ENCODE data around the gene KIF4B.

The KIF4B gene

GRCh38 chr5:155021842-155022241, 8.3 kb downstream of the KIF4B start:
- Histone ChIP-seq H3K4me1 (ENCODE audit: low read depth, poor library complexity, severe bottlenecking) (no peaks in the 10 kb centered on the region), H3K27me3 (ENCODE audit: insufficient read depth, low read depth) (no peaks in the 10 kb centered on the region), H3K9ac (no peak overlapping the region), H3K4me3 (IDR thresholded peaks at IDR 0.05; ENCODE audit: insufficient read depth, low read depth, low read length) (no peak overlapping the region), H3K79me2 (ENCODE audit: insufficient read depth, low read depth) (no peaks in the 10 kb centered on the region), H2AFZ (ENCODE audit: low read depth) (no peak overlapping the region), H3K36me3 (ENCODE audit: insufficient read depth) (no peaks in the 10 kb centered on the region), H4K20me1 (ENCODE audit: insufficient read depth) (no peaks in the 10 kb centered on the region), H3K4me2 (no peak overlapping the region), H3K27ac (no peak overlapping the region)
- TF ChIP-seq CTCF (conservative IDR thresholded peaks at IDR 0.05; ENCODE audit: low read depth, low read length), result no peak

DNA sequence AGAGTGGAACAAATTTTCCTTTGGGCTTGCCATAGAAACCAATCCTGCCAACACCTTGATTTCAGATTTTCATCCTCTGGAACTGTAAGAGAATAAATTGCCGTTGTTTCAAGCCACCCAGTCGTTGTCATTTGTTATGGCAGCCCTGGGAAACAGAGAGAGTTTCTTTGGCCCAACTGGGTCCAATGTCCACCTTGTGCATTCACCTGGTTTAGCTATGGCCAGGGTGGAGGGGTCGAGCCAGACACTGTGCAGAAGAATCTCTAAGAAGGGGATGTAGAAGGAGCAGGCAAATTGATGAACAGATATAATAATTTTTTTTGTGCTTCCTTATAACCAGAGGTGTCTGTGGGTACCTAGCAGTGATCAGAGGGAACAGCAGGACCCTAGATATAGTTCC, 9.8 kb downstream of the KIF4B start:
- Histone ChIP-seq H4K20me1 (ENCODE audit: insufficient read depth) (no peaks in the 10 kb centered on the region), H3K9ac (no peak overlapping the region), H2AFZ (ENCODE audit: low read depth) (no peak overlapping the region), H3K27ac (no peak overlapping the region), H3K4me3 (IDR thresholded peaks at IDR 0.05; ENCODE audit: insufficient read depth, low read depth, low read length) (no peak overlapping the region), H3K79me2 (ENCODE audit: insufficient read depth, low read depth) (no peaks in the 10 kb centered on the region), H3K36me3 (ENCODE audit: insufficient read depth) (no peaks in the 10 kb centered on the region), H3K4me2 (no peak overlapping the region), H3K27me3 (ENCODE audit: insufficient read depth, low read depth) (no peaks in the 10 kb centered on the region), H3K4me1 (ENCODE audit: low read depth, poor library complexity, severe bottlenecking) (no peaks in the 10 kb centered on the region)
- no peak for TF ChIP-seq CTCF (conservative IDR thresholded peaks at IDR 0.05; ENCODE audit: low read depth, low read length)

DNA sequence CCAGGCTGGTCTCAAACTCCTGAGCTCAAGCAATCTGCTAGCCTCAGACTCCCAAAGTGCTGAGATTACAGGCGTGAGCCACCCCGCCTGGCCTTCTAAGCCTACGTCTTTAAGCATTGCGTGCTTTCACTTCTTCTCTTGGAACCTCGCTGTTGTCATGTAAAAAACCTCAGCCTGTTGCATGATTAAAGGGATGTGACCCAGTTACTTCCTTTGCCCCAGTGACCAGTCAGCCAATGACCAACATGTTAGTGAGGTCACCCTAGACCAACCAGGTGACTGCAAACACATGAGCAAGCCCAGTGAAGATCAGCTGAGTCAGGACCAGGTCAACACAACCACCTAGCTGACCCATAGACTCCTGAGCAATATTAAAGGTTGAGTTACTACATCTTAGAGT, 10.5 kb downstream of the KIF4B start:
- Histone ChIP-seq H4K20me1 (ENCODE audit: insufficient read depth) (no peaks in the 10 kb centered on the region), H3K36me3 (ENCODE audit: insufficient read depth) (no peaks in the 10 kb centered on the region), H3K9ac (no peak overlapping the region), H3K4me3 (IDR thresholded peaks at IDR 0.05; ENCODE audit: insufficient read depth, low read depth, low read length) (no peak overlapping the region), H3K4me1 (ENCODE audit: low read depth, poor library complexity, severe bottlenecking) (no peaks in the 10 kb centered on the region), H3K27ac (no peak overlapping the region), H3K4me2 (no peak overlapping the region), H3K27me3 (ENCODE audit: insufficient read depth, low read depth) (no peaks in the 10 kb centered on the region), H2AFZ (ENCODE audit: low read depth) (no peak overlapping the region), H3K79me2 (ENCODE audit: insufficient read depth, low read depth) (no peaks in the 10 kb centered on the region)
- TF ChIP-seq CTCF (conservative IDR thresholded peaks at IDR 0.05; ENCODE audit: low read depth, low read length), result no peak

GRCh38 chr5:155025895-155026294, 12.3 kb downstream of the KIF4B start:
- Histone ChIP-seq H3K27me3 (ENCODE audit: insufficient read depth, low read depth) (no peaks in the 10 kb centered on the region), H3K4me3 (IDR thresholded peaks at IDR 0.05; ENCODE audit: insufficient read depth, low read depth, low read length) (no peak overlapping the region), H2AFZ (ENCODE audit: low read depth) (no peak overlapping the region), H3K27ac (no peak overlapping the region), H3K36me3 (ENCODE audit: insufficient read depth) (no peaks in the 10 kb centered on the region), H3K4me2 (no peak overlapping the region), H3K9ac (no peak overlapping the region), H3K4me1 (ENCODE audit: low read depth, poor library complexity, severe bottlenecking) (no peaks in the 10 kb centered on the region), H3K79me2 (ENCODE audit: insufficient read depth, low read depth) (no peaks in the 10 kb centered on the region), H4K20me1 (ENCODE audit: insufficient read depth) (no peaks in the 10 kb centered on the region)
- no peak for TF ChIP-seq CTCF (conservative IDR thresholded peaks at IDR 0.05; ENCODE audit: low read depth, low read length)
